HepG2 (cell line): ENCODE measurements around the gene CCDC85C. TPM values are rescaled to one million over a fixed set of nuclear protein-coding genes. Genes with fewer than 3 reads are reported as not detected.

Source experiments
- BCL6 ChIP-seq: IDR thresholded peaks from 2 replicates; pipeline ENCODE4 v1.6.1; 2016; ENCODE audit warnings: missing genetic modification reagents, missing compliant biosample characterization
- CHD4 ChIP-seq: fragments of 200-600 bp; sonication (generic); IDR thresholded peaks from 2 replicates; pipeline ENCODE4 v1.7.0; 2017; ENCODE audit warnings: mild to moderate bottlenecking, low read length, borderline replicate concordance
- CREB1 ChIP-seq, 2 experiments: fragments of 450-650 bp in 1 of 2; IDR thresholded peaks; 2 replicates each; pipeline ENCODE4 v1.6.1; 2016 to 2017; ENCODE audit warnings: control low read depth in 1 of 2, mild to moderate bottlenecking in 1 of 2, missing compliant biosample characterization in 1 of 2, missing genetic modification characterization in 1 of 2
- CREM ChIP-seq, 2 experiments: sonication (generic) in 1 of 2; formaldehyde crosslinking in 1 of 2; IDR thresholded peaks; 2 replicates each; pipeline versions ENCODE4 v1.4.0 to v1.6.1; 2016 to 2020; ENCODE audit warnings: antibody characterized with exemption in 1 of 2, mild to moderate bottlenecking in 1 of 2, missing genetic modification reagents in 1 of 2
- ELF4 ChIP-seq: sonication (generic); formaldehyde crosslinking; IDR thresholded peaks from 2 replicates; pipeline ENCODE4 v1.5.0; 2020; ENCODE audit warnings: missing genetic modification reagents, mild to moderate bottlenecking, moderate library complexity, borderline replicate concordance
- GABPB1 ChIP-seq: IDR thresholded peaks from 2 replicates; pipeline ENCODE4 v1.6.1; 2016; ENCODE audit warnings: mild to moderate bottlenecking, missing genetic modification reagents, moderate library complexity, missing compliant biosample characterization
- HDAC6 ChIP-seq: fragments of 200-600 bp; sonication (generic); IDR thresholded peaks from 2 replicates; pipeline ENCODE4 v1.7.0; 2017; ENCODE audit warnings: mild to moderate bottlenecking, antibody characterized with exemption, low read length, low read depth
- HNF4G ChIP-seq, 2 experiments: sonication (generic) in 1 of 2; formaldehyde crosslinking in 1 of 2; IDR thresholded peaks; 2 replicates each; pipeline versions ENCODE4 v1.4.0 to v1.6.1; 2011 to 2020; ENCODE audit warnings: borderline replicate concordance in 2 of 2, low read depth in 2 of 2, mild to moderate bottlenecking in 2 of 2, low read length in 1 of 2, missing genetic modification reagents in 1 of 2, moderate library complexity in 1 of 2
- HNRNPK ChIP-seq: fragments of 200-400 bp; formaldehyde crosslinking; IDR thresholded peaks from 2 replicates; pipeline ENCODE4 v1.6.1; 2018; ENCODE audit warnings: low read length, low read depth, moderate library complexity, mild to moderate bottlenecking; ENCODE audit not compliant: poor library complexity, severe bottlenecking
- NCOA2 ChIP-seq: sonication (generic); formaldehyde crosslinking; IDR thresholded peaks from 2 replicates; pipeline ENCODE4 v1.8.0; 2022; ENCODE audit warnings: inconsistent platforms
- NPAS2 ChIP-seq: sonication (generic); formaldehyde crosslinking; IDR thresholded peaks from 2 replicates; pipeline ENCODE4 v1.8.0; 2022; ENCODE audit warnings: mild to moderate bottlenecking, missing genetic modification reagents, borderline replicate concordance
- PAXIP1 ChIP-seq: sonication (generic); formaldehyde crosslinking; conservative IDR thresholded peaks from 2 replicates; pipeline ENCODE4 v1.4.0; 2020; ENCODE audit warnings: mild to moderate bottlenecking, missing genetic modification reagents, moderate library complexity
- SMAD3 ChIP-seq: sonication (generic); formaldehyde crosslinking; IDR thresholded peaks from 2 replicates; pipeline ENCODE4 v1.4.0; 2020; ENCODE audit warnings: missing genetic modification reagents
- YEATS4 ChIP-seq: sonication (generic); formaldehyde crosslinking; IDR thresholded peaks from 2 replicates; pipeline ENCODE4 v1.4.0; 2020; ENCODE audit warnings: missing genetic modification reagents, borderline replicate concordance
- ZFAT ChIP-seq: sonication (generic); formaldehyde crosslinking; conservative IDR thresholded peaks from 2 replicates; pipeline ENCODE4 v1.8.1; 2023; ENCODE audit warnings: missing genetic modification reagents, inconsistent platforms
- ZMYM3 ChIP-seq: sonication (generic); formaldehyde crosslinking; IDR thresholded peaks from 2 replicates; pipeline ENCODE4 v1.5.1; 2020; ENCODE audit warnings: mild to moderate bottlenecking, missing genetic modification reagents
- ZNF234 ChIP-seq: sonication (generic); formaldehyde crosslinking; conservative IDR thresholded peaks from 2 replicates; pipeline ENCODE4 v1.5.1; 2020; ENCODE audit warnings: mild to moderate bottlenecking, missing genetic modification reagents
- ZNF34 ChIP-seq: sonication (generic); formaldehyde crosslinking; IDR thresholded peaks from 2 replicates; pipeline ENCODE4 v1.4.0; 2020; ENCODE audit warnings: mild to moderate bottlenecking, missing genetic modification reagents, borderline replicate concordance
- ZNF446 ChIP-seq: sonication (generic); formaldehyde crosslinking; IDR thresholded peaks from 2 replicates; pipeline ENCODE4 v1.5.0; 2020; ENCODE audit warnings: mild to moderate bottlenecking, missing genetic modification reagents
- ZNF549 ChIP-seq: sonication (generic); formaldehyde crosslinking; IDR thresholded peaks from 2 replicates; pipeline ENCODE4 v1.5.0; 2020; ENCODE audit warnings: missing genetic modification reagents
- ZNF598 ChIP-seq: sonication (generic); formaldehyde crosslinking; IDR thresholded peaks from 2 replicates; pipeline ENCODE4 v1.5.1; 2020; ENCODE audit warnings: mild to moderate bottlenecking, missing genetic modification reagents, borderline replicate concordance
- ZNF687 ChIP-seq: sonication (generic); formaldehyde crosslinking; IDR thresholded peaks from 2 replicates; pipeline ENCODE4 v1.5.1; 2020; ENCODE audit warnings: mild to moderate bottlenecking, missing genetic modification reagents, moderate library complexity
- polyA plus RNA-seq, 8 experiments: library from polyadenylated mRNA; depleted of rRNA in 3 of 8; stranded (reverse) in 7 of 8; unstranded in 1 of 8; fragments of >200 nt; fragmentation: Illumina TruSeq in 4 of 8; extraction: Trizol in 4 of 8; gene quantifications; 2 replicates each; pipeline versions ENCODE4 v1.2.1 to v1.2.3, GENCODE V29; 2011 to 2016; ENCODE audit warnings: low read depth in 4 of 8, missing spikeins in 1 of 8, mixed read lengths in 1 of 8; ENCODE audit not compliant: insufficient read depth in 1 of 8
- total RNA-seq, 5 experiments: library from RNA; depleted of rRNA; stranded (reverse); fragments of >200 nt; fragmentation: Illumina TruSeq; extraction: Trizol; gene quantifications; 2 replicates each; pipeline ENCODE4 v1.2.3, GENCODE V29; 2016; ENCODE audit warnings: low read depth in 1 of 5

The CCDC85C gene
- total and polyA plus RNA-seq, 2 of the 13 experiments (the other 11 are each of a cell fraction or from before 2014, with no cell fraction given) = 18.8 to 43.8 TPM

GRCh38 chr14:99552572-99553216, 51.3 kb downstream of the CCDC85C start (continued):
- TF ChIP-seq BCL6 (CRISPR knock-in tag) (peak; percentile 89), ZNF549 (CRISPR knock-in tag) (no peak), ZNF234 (CRISPR knock-in tag) (no peak), NCOA2 (CRISPR knock-in tag) (peak; percentile 96), NPAS2 (no peak), ZNF34 (CRISPR knock-in tag) (peak; percentile 80; the same call in 1 of the 2 replicates), PAXIP1 (CRISPR knock-in tag) (peak; percentile 100), CREB1 (IDR thresholded peaks at IDR 0.05) (peak; percentile 82), CREB1 (CRISPR knock-in tag; IDR thresholded peaks at IDR 0.05) (peak; percentile 61; the same call in 1 of the 2 replicates), SMAD3 (CRISPR knock-in tag) (peak; percentile 88), ZNF687 (peak; percentile 97), ZMYM3 (CRISPR knock-in tag) (peak; percentile 96), CREM (IDR thresholded peaks at IDR 0.05) (peak; percentile 87), CREM (CRISPR knock-in tag; IDR thresholded peaks at IDR 0.05) (no peak), GABPB1 (CRISPR knock-in tag) (peak; percentile 91), ZFAT (no peak), CHD4 (peak; percentile 95; the same call in 1 of the 2 replicates), HDAC6 (no peak), ELF4 (no peak), HNF4G (IDR thresholded peaks at IDR 0.05; ENCODE audit: borderline replicate concordance, low read depth, low read length) (peak; percentile 100), HNF4G (CRISPR knock-in tag; IDR thresholded peaks at IDR 0.05; ENCODE audit: borderline replicate concordance, low read depth) (peak; percentile 100), ZNF598 (CRISPR knock-in tag) (no peak), YEATS4 (CRISPR knock-in tag) (peak; percentile 83; the same call in 1 of the 2 replicates), HNRNPK (no peak), ZNF446 (no peak)
